Endometrial microvascular endothelial cells (primary cell): ENCODE results near the gene TOMM6. TPM values are rescaled to one million over a fixed set of nuclear protein-coding genes. Genes with fewer than 3 reads are reported as not detected.
"Not testable (repeated sequence)": the region's sequence is repeated elsewhere in the genome, so short reads cannot be mapped to it uniquely, and the experiment has no call there.

ENCODE experiments used
- in situ Hi-C: cut with HindIII; loops from 2 replicates; pipeline ENCODE4 v1.10.0; 2017; ENCODE audit warnings: low sequenced_read_pairs, low pct_unique_long_range_greater_than_20kb; ENCODE audit errors: inconsistent ontology term
- total RNA-seq: library from RNA; depleted of rRNA; stranded (reverse); fragments of >200 nt; gene quantifications from one replicate; pipeline ENCODE4 v1.2.3, GENCODE V29; 2015; ENCODE audit errors: inconsistent ontology term

TOMM6 gene
- total RNA-seq, 1 donor from 2014 or later, result 212 TPM

GRCh38 chr6:41759106-41759904 lies 28.2 kb upstream of the TOMM6 start:
- in situ Hi-C loops, result no loop called here

GRCh38 chr6:41759905-41760579 lies 27.5 kb upstream of the TOMM6 start:
- in situ Hi-C loops, result no loop called here

GRCh38 chr6:41763470-41763869 lies 24.0 kb upstream of the TOMM6 start:
- in situ Hi-C loops, result no loop called here

- in situ Hi-C loops, result not testable (repeated sequence)
These were observed 21.3 kb upstream of the TOMM6 start for GRCh38 chr6:41766043-41766664.

GRCh38 chr6:41767112-41767833 lies 20.2 kb upstream of the TOMM6 start:
- in situ Hi-C loops, result no loop called here

- in situ Hi-C loops, result no loop called here
These were observed 18.8 kb upstream of the TOMM6 start for GRCh38 chr6:41768545-41769308.

GRCh38 chr6:41769376-41769775 lies 18.1 kb upstream of the TOMM6 start:
- in situ Hi-C loops, result no loop called here

GRCh38 chr6:41770381-41771057 lies 17.0 kb upstream of the TOMM6 start:
- in situ Hi-C loops, result no loop called here

- in situ Hi-C loops, result no loop called here
These were observed 16.2 kb upstream of the TOMM6 start for GRCh38 chr6:41771058-41771983.

- in situ Hi-C loops, result loop anchor here (25.0 kb wide), 1 partner anchor 262 kb away; no protein-coding TSS in a partner anchor
These were observed 12.7 kb upstream of the TOMM6 start for GRCh38 chr6:41774841-41775240.

- in situ Hi-C loops, result loop anchor here (25.0 kb wide), 1 partner anchor 262 kb away; no protein-coding TSS in a partner anchor
These were observed 12.1 kb upstream of the TOMM6 start for GRCh38 chr6:41775293-41775882.

GRCh38 chr6:41777551-41778285 lies 9.8 kb upstream of the TOMM6 start:
- in situ Hi-C loops, result loop anchor here (25.0 kb wide), 1 partner anchor 260 kb away; no protein-coding TSS in a partner anchor

- in situ Hi-C loops, result loop anchor here (25.0 kb wide), 1 partner anchor 258 kb away; no protein-coding TSS in a partner anchor
These were observed 8.6 kb upstream of the TOMM6 start for GRCh38 chr6:41778895-41779294.

GRCh38 chr6:41779336-41779735 lies 8.2 kb upstream of the TOMM6 start:
- in situ Hi-C loops, result loop anchor here (25.0 kb wide), 1 partner anchor 258 kb away; no protein-coding TSS in a partner anchor

- in situ Hi-C loops, result loop anchor here (10.0 to 25.0 kb wide), 2 partner anchors 145 to 257 kb away; partner anchors contain the start of genes BYSL and MED20
These were observed 7.5 kb upstream of the TOMM6 start, which contains the start of gene FRS3 for GRCh38 chr6:41779788-41780550. FRS3 (minus strand) TSS chr6:41779900; CDS start chr6:41776987, 2,913 bp downstream.
